Measurements from ENCODE around the gene TRMT2A.

DNA sequence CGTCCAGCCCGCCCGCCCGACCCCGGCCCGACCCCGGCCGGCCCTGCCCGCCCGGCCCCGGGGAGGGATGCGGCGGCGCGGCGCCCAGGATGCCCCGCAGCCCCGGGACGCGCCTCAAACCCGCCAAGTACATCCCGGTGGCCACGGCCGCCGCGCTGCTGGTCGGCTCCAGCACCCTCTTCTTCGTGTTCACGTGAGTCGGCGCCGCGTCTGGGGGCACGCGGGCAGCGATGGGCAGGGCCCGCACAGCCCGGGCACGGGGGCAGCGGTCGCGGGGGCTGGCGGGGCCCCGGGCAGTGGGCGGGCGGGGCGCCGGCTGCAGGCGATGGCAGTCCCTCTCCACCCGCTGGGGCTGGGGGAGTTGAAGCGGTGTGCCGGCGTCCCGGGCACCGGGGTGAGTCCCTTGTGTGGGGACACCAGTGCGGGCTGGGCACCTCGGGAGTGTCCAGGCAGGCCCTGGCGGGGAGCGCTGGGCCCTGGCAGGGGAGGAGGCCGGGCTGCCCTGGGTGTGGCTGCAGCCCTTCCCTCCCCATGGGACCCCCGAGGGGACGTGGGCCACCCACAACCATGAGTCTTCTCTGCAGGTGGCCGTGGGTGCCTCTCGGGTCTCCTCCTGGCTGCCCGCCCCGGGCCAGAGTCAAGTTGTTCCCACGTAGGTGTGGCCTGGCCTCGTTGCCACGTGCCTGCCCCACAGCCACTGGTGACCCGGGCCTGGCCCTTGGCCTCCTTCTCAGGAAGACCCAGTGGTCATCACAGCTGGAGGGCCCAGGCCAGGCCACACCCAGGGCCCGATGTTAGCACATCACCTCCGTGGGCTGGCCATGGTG, 15.0 kb upstream of the TRMT2A start:
- TF ChIP-seq, protein P1, sequence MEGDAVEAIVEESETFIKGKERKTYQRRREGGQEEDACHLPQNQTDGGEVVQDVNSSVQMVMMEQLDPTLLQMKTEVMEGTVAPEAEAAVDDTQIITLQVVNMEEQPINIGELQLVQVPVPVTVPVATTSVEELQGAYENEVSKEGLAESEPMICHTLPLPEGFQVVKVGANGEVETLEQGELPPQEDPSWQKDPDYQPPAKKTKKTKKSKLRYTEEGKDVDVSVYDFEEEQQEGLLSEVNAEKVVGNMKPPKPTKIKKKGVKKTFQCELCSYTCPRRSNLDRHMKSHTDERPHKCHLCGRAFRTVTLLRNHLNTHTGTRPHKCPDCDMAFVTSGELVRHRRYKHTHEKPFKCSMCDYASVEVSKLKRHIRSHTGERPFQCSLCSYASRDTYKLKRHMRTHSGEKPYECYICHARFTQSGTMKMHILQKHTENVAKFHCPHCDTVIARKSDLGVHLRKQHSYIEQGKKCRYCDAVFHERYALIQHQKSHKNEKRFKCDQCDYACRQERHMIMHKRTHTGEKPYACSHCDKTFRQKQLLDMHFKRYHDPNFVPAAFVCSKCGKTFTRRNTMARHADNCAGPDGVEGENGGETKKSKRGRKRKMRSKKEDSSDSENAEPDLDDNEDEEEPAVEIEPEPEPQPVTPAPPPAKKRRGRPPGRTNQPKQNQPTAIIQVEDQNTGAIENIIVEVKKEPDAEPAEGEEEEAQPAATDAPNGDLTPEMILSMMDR (IDR thresholded peaks at IDR 0.05) = no peak
- TF ChIP-seq EZH2 (IDR thresholded peaks at IDR 0.05) = no peak
